Measurements from ENCODE around the gene LPCAT1. TPM values are rescaled to one million over a fixed set of nuclear protein-coding genes. Genes with fewer than 3 reads are reported as not detected.

LPCAT1 gene
- polyA plus RNA-seq, 1 donor from 2014 or later = 76.4 TPM

- H3K36me3 Mint-ChIP-seq = no peaks in the 10 kb centered on the region
- peaks cover 0 to 2% (median 1%) of the 10 kb centered on the region in 3 donors for H3K4me1 Mint-ChIP-seq
- peaks cover 3 to 10% (median 8%) of the 10 kb centered on the region in 3 donors for H3K9me3 Mint-ChIP-seq
- H3K27me3 Mint-ChIP-seq = peaks cover 3% of the 10 kb centered on the region
- peak overlapping the region in 1 of 3 donors; percentile 3 for H3K27ac Mint-ChIP-seq
- H3K4me3 Mint-ChIP-seq = no peak overlapping the region
Observed at GRCh38 chr5:1421521-1422341, 102.0 kb downstream of the LPCAT1 start.

GRCh38 chr5:1420211-1421195 is 103.3 kb downstream of the LPCAT1 start:
- peaks cover 0 to 2% (median 1%) of the 10 kb centered on the region in 3 donors for H3K4me1 Mint-ChIP-seq
- H3K4me3 Mint-ChIP-seq = no peak overlapping the region
- H3K27me3 Mint-ChIP-seq = peaks cover 3% of the 10 kb centered on the region
- no peaks in the 10 kb centered on the region for H3K36me3 Mint-ChIP-seq
- H3K27ac Mint-ChIP-seq = no peak overlapping the region
- peaks cover 0 to 5% (median 4%) of the 10 kb centered on the region in 3 donors for H3K9me3 Mint-ChIP-seq

- H3K4me3 Mint-ChIP-seq = no peak overlapping the region
- H3K27me3 Mint-ChIP-seq = peaks cover 3% of the 10 kb centered on the region
- peaks cover 0 to 2% (median 1%) of the 10 kb centered on the region in 3 donors for H3K4me1 Mint-ChIP-seq
- H3K27ac Mint-ChIP-seq = no peak overlapping the region
- no peaks in the 10 kb centered on the region for H3K36me3 Mint-ChIP-seq
- H3K9me3 Mint-ChIP-seq = peaks cover 0 to 2% (median 0%) of the 10 kb centered on the region in 3 donors
Observed at GRCh38 chr5:1419476-1420210, 104.1 kb downstream of the LPCAT1 start.

GRCh38 chr5:1418921-1419280 is 104.9 kb downstream of the LPCAT1 start:
- H3K4me1 Mint-ChIP-seq = peaks cover 0 to 2% (median 1%) of the 10 kb centered on the region in 3 donors
- H3K27me3 Mint-ChIP-seq = no peaks in the 10 kb centered on the region
- H3K9me3 Mint-ChIP-seq = no peaks in the 10 kb centered on the region
- H3K4me3 Mint-ChIP-seq = no peak overlapping the region
- no peaks in the 10 kb centered on the region for H3K36me3 Mint-ChIP-seq
- H3K27ac Mint-ChIP-seq = no peak overlapping the region

GRCh38 chr5:1418238-1418920 is 105.4 kb downstream of the LPCAT1 start:
- peaks cover 0 to 2% (median 1%) of the 10 kb centered on the region in 3 donors for H3K4me1 Mint-ChIP-seq
- no peaks in the 10 kb centered on the region for H3K9me3 Mint-ChIP-seq
- no peaks in the 10 kb centered on the region for H3K27me3 Mint-ChIP-seq
- H3K4me3 Mint-ChIP-seq = no peak overlapping the region
- H3K36me3 Mint-ChIP-seq = no peaks in the 10 kb centered on the region
- no peak overlapping the region for H3K27ac Mint-ChIP-seq

GRCh38 chr5:1417586-1418225 is 106.1 kb downstream of the LPCAT1 start:
- Mint-ChIP-seq H3K36me3 (no peaks in the 10 kb centered on the region), H3K27ac (no peak overlapping the region), H3K4me3 (no peak overlapping the region), H3K27me3 (no peaks in the 10 kb centered on the region), H3K9me3 (no peaks in the 10 kb centered on the region), H3K4me1 (peaks cover 0 to 2% (median 1%) of the 10 kb centered on the region in 3 donors)

- no peak overlapping the region for H3K27ac Mint-ChIP-seq
- no peaks in the 10 kb centered on the region for H3K27me3 Mint-ChIP-seq
- H3K4me3 Mint-ChIP-seq = no peak overlapping the region
- peaks cover 0 to 3% (median 3%) of the 10 kb centered on the region in 3 donors for H3K4me1 Mint-ChIP-seq
- no peaks in the 10 kb centered on the region for H3K36me3 Mint-ChIP-seq
- no peaks in the 10 kb centered on the region for H3K9me3 Mint-ChIP-seq
Observed at GRCh38 chr5:1416856-1417469, 106.8 kb downstream of the LPCAT1 start.

- H3K27me3 Mint-ChIP-seq = peaks cover 2% of the 10 kb centered on the region
- peaks cover 0 to 3% (median 3%) of the 10 kb centered on the region in 3 donors for H3K4me1 Mint-ChIP-seq
- no peaks in the 10 kb centered on the region for H3K9me3 Mint-ChIP-seq
- H3K27ac Mint-ChIP-seq = no peak overlapping the region
- H3K4me3 Mint-ChIP-seq = no peak overlapping the region
- no peaks in the 10 kb centered on the region for H3K36me3 Mint-ChIP-seq
Observed at GRCh38 chr5:1415626-1416360, 108.0 kb downstream of the LPCAT1 start.

GRCh38 chr5:1415059-1415425 is 108.7 kb downstream of the LPCAT1 start:
- Mint-ChIP-seq H3K27me3 (peaks cover 4% of the 10 kb centered on the region), H3K27ac (no peak overlapping the region), H3K36me3 (no peaks in the 10 kb centered on the region), H3K9me3 (no peaks in the 10 kb centered on the region), H3K4me3 (no peak overlapping the region), H3K4me1 (peaks cover 0 to 3% (median 3%) of the 10 kb centered on the region in 3 donors)

GRCh38 chr5:1414311-1415058 is 109.3 kb downstream of the LPCAT1 start:
- Mint-ChIP-seq H3K27ac (no peak overlapping the region), H3K27me3 (peaks cover 6% of the 10 kb centered on the region), H3K9me3 (no peaks in the 10 kb centered on the region), H3K4me3 (no peak overlapping the region), H3K36me3 (no peaks in the 10 kb centered on the region), H3K4me1 (peaks cover 0 to 3% (median 3%) of the 10 kb centered on the region in 3 donors)

- no peak overlapping the region for H3K27ac Mint-ChIP-seq
- H3K9me3 Mint-ChIP-seq = no peaks in the 10 kb centered on the region
- peaks cover 13% of the 10 kb centered on the region for H3K27me3 Mint-ChIP-seq
- peaks cover 0 to 3% (median 3%) of the 10 kb centered on the region in 3 donors for H3K4me1 Mint-ChIP-seq
- no peak overlapping the region for H3K4me3 Mint-ChIP-seq
- H3K36me3 Mint-ChIP-seq = no peaks in the 10 kb centered on the region
Observed at GRCh38 chr5:1413611-1414241, 110.0 kb downstream of the LPCAT1 start.

- peaks cover 0 to 2% (median 2%) of the 10 kb centered on the region in 3 donors for H3K4me1 Mint-ChIP-seq
- H3K27me3 Mint-ChIP-seq = peaks cover 13% of the 10 kb centered on the region
- H3K4me3 Mint-ChIP-seq = no peak overlapping the region
- no peaks in the 10 kb centered on the region for H3K36me3 Mint-ChIP-seq
- no peak overlapping the region for H3K27ac Mint-ChIP-seq
- H3K9me3 Mint-ChIP-seq = no peaks in the 10 kb centered on the region
Observed at GRCh38 chr5:1413211-1413610, 110.5 kb downstream of the LPCAT1 start.

Data from IgD-negative memory B cell (primary cell).